CD4-positive, alpha-beta T cell treated with Interleukin-6 for 4 hours (primary cell): ENCODE measurements around the gene SSTR5.
"Not testable (repeated sequence)": the region's sequence is repeated elsewhere in the genome, so short reads cannot be mapped to it uniquely, and the experiment has no call there.

Experiments used
- DNase-seq: peaks from one replicate; pipeline ENCODE4 v3.0.0-alpha.2; 2020; ENCODE audit warnings: mixed read lengths

The SSTR5 gene

GRCh38 chr16:1076801-1077576 is 4.4 kb downstream of the SSTR5 start:
- no peak for DNase-seq

- no peak for DNase-seq
Measured at GRCh38 chr16:1077877-1078578, 5.5 kb downstream of the SSTR5 start.

- DNase-seq = no peak
Measured at GRCh38 chr16:1078579-1079021, 6.1 kb downstream of the SSTR5 start.

GRCh38 chr16:1079341-1079740 is 6.8 kb downstream of the SSTR5 start:
- no peak for DNase-seq

GRCh38 chr16:1079786-1080525 is 7.4 kb downstream of the SSTR5 start:
- DNase-seq = no peak

GRCh38 chr16:1080801-1081733 is 8.5 kb downstream of the SSTR5 start:
- DNase-seq = no peak

GRCh38 chr16:1081734-1082265 is 9.3 kb downstream of the SSTR5 start:
- no peak for DNase-seq

GRCh38 chr16:1082266-1082951 is 9.9 kb downstream of the SSTR5 start:
- DNase-seq = no peak

GRCh38 chr16:1082952-1083675 is 10.6 kb downstream of the SSTR5 start:
- no peak for DNase-seq

- no peak for DNase-seq
Measured at GRCh38 chr16:1084971-1085370, 12.4 kb downstream of the SSTR5 start.

- not testable (repeated sequence) for DNase-seq
Measured at GRCh38 chr16:1086443-1086842, 13.9 kb downstream of the SSTR5 start.

- no peak for DNase-seq
Measured at GRCh38 chr16:1088295-1089170, 16.0 kb downstream of the SSTR5 start.

- DNase-seq = no peak
Measured at GRCh38 chr16:1089439-1089821, 16.9 kb downstream of the SSTR5 start.

GRCh38 chr16:1089822-1090619 is 17.5 kb downstream of the SSTR5 start:
- DNase-seq = no peak

- no peak for DNase-seq
Measured at GRCh38 chr16:1090620-1091587, 18.4 kb downstream of the SSTR5 start.

GRCh38 chr16:1091992-1092552 is 19.5 kb downstream of the SSTR5 start:
- no peak for DNase-seq

GRCh38 chr16:1092685-1093283 is 20.2 kb downstream of the SSTR5 start:
- not testable (repeated sequence) for DNase-seq
